Measurements from ENCODE around the gene NSFL1C.

The NSFL1C gene

GRCh38 chr20:1434571-1435336 is 31.9 kb downstream of the NSFL1C start:
- no peak for TF ChIP-seq CTCF (IDR thresholded peaks at IDR 0.05; ENCODE audit: low read depth, low read length)
- DNase-seq (ENCODE audit: extremely low read depth, low read depth), result peak; percentile 64

DNA sequence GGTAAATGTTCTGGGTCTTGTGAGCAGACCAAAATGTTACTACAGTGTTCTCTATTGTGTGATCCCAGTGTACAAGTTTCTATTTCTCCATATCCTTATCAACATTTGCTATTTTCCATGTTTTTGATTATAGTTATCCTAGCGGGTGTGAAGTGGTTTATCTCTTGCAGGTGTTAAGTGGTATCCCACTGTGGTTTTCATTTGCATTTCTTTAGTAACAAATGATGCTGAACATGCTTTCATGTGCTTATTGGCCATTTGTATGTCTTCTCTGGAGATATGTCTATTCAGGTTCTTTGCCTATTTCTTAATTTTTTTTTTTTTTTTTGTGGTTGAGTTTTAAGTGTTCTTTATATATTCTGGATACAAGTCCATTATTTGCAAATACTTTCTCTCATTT is 35.5 kb downstream of the NSFL1C start:
- no peak for TF ChIP-seq CTCF (IDR thresholded peaks at IDR 0.05; ENCODE audit: low read depth, low read length)
- no peak for DNase-seq (ENCODE audit: extremely low read depth, low read depth)

DNA sequence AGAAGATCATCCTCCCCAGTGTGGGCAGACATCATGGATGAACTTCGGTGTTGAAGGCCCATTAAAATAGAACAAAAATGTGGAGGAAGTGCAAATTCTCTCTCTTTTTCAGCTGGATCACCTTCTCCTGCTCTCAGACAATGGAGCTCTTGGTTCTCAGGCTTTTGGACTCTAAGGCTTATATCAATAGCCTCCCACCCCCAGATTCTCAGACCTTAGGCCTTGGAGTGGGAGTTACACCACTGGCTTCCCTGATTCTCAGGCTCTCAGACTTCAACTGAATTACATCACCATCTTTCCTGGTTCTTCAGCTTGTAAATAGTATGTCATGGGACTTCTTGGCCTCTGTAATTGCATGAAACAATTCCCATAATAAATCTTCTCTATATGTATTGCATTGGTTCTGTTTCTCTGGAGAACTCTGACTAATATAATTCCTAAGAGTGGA is 36.6 kb downstream of the NSFL1C start:
- DNase-seq (ENCODE audit: extremely low read depth, low read depth), result no peak
- TF ChIP-seq CTCF (IDR thresholded peaks at IDR 0.05; ENCODE audit: low read depth, low read length), result no peak

GRCh38 chr20:1429143-1429728 is 37.4 kb downstream of the NSFL1C start:
- TF ChIP-seq CTCF (IDR thresholded peaks at IDR 0.05; ENCODE audit: low read depth, low read length), result no peak
- DNase-seq (ENCODE audit: extremely low read depth, low read depth), result no peak

DNA sequence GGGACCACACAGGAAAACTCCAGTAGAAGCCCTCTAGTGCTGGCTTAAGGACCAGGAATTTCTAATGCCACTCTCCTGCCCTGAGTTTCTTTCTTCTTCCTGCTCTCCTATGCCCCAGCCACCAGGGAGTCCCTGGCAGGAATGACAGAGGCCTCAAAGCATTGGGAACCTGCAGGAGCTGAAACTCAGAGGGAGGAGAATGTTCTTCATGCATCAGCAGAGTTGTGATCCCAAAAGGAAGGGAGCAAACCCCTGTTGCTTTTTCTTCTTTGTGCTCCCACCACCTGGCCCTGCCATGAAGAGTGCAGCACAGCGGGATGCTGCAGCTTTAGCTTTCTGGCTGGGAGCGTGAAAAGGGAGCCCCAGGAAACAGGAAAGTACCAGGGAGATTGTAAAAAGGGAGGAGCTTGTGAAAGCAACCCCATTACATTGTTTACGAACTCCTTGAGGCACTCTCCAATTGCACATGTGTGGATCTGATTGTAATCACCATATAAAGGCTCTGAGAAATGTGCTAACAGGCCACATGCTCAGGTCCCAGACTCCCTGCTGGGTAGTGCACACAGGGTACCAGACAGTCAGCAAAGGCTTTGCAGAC is 39.1 kb downstream of the NSFL1C start:
- no peak for TF ChIP-seq CTCF (IDR thresholded peaks at IDR 0.05; ENCODE audit: low read depth, low read length)
- no peak for DNase-seq (ENCODE audit: extremely low read depth, low read depth)

DNA sequence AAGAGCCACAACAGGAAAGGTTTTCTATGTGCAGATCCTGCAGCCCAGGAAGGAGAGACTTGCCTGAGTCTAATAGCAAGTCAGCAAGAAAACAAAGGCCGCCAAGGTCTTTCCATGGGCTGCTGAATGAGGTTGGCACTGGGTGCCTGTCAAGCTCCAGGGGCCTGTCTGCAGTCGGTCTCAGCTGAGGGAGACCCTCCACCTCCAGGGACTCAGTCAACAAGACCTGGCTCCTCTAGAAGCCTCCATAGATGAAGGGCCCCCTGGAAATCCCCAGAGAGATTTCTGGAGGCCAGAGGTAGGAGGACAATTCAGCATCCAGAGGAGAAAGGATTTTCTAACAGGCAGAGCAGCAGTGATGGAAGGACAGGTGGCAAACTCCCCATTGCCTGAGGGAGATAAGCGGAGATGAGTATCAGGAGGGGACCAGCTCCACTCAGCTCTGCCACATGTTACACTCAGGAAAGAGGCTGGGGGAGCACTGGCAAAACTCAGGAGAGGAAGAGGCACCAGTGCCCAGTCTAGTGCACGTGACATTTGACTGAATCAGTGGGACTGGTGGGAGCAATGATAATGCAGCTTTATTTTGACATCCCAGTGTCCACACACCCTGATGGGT is 40.3 kb downstream of the NSFL1C start:
- DNase-seq (ENCODE audit: extremely low read depth, low read depth), result no peak

More for the DNA sequence above, 40.3 kb downstream of the NSFL1C start:
- TF ChIP-seq CTCF (IDR thresholded peaks at IDR 0.05; ENCODE audit: low read depth, low read length), result no peak
